ENCODE measurements around the gene PRAMEF20.

The PRAMEF20 gene

DNA sequence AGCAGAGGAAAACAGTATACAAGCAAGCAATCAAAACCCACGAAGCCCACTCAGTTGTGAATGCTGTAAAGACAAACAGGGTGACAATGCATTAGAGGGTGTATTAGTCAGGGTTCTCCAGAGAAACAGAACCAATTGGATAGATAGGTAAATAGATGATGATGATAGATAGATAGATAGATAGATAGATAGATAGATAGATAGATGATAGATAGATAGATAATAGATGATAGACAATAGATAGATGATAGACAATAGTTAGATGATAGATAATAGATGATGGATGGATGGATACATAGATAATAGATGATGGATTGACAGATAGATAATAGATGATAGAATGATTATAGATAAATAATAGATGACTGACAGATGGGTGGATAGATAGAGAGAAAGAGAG lies 55.3 kb downstream of the PRAMEF20 start:
- DNase-seq, result no peak

DNA sequence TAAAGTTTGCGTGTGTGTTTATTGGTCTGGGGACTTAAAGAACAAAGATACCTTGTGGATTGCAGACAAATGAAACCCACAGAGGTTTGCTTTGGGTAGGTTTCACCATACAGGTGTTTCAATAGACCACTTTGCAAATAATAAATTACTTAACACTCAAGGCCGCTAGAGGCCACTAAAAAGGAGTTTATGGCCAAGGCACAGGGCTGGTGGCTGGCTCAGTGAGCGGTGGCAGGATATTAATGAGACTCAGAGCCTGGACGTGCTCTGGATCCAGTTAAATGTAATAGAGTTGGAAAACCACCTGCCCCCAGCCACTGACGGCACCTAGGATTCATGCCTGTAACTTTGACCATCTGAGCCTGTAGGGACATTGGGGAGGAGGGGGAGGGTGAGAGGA lies 59.1 kb downstream of the PRAMEF20 start:
- peak; percentile 16 for DNase-seq
